ENCODE data around the gene KANSL3. TPM values are rescaled to one million over a fixed set of nuclear protein-coding genes. Genes with fewer than 3 reads are reported as not detected.

KANSL3 gene
- total and polyA plus RNA-seq, 9 of the 15 experiments (the other 6 are each of a cell fraction or from before 2014, with no cell fraction given) = 11.3 to 43.7 (median 27.9) TPM

DNA sequence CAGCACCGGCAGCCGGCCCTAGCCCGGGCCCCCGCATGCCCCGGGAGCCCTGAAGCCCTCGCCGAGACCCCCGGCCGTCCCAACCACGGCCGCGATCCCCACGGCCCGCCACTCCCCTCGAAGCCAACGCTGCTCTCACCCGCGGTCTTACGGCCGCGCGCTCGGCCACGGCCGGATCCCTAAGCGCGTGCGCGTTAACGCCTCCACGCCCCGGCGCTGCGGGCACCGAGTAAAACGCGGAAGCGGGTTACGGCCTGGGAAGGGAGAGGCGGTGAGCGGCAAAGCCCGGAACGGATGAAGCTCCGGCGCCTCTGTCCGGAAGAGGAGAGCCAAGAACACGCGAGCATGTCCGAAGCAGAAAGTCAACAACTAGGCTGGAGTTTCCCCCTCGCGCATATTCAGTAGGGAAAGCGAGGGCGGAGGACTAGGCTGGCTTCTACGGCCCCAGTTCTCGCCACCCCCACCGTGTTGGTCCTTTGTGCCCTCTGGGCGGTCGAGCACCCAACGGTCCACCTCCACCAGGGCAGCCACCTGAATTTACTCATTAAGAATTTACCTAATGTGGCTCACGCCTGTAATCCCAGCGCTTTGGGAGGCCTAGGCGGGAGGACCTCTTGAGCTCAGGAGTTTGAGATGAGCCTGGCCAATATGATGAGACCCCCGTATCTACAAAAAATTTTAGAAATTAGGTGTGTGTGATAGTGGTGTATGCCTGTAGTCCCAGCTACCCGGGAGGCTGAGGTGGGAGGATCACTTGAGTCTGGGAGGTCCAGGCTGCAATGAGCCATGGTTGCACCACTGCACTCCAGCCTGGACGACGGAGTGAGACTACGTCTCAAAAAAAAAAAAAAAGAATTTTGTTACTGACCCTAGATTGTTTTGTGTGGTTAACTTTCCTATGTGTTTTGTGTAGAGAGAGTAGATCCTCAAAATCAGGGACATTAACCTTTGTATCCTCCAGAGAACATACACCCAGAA lies at the start of gene KANSL3 (continued):
- TF ChIP-seq, protein P1, sequence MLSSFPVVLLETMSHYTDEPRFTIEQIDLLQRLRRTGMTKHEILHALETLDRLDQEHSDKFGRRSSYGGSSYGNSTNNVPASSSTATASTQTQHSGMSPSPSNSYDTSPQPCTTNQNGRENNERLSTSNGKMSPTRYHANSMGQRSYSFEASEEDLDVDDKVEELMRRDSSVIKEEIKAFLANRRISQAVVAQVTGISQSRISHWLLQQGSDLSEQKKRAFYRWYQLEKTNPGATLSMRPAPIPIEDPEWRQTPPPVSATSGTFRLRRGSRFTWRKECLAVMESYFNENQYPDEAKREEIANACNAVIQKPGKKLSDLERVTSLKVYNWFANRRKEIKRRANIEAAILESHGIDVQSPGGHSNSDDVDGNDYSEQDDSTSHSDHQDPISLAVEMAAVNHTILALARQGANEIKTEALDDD (IDR thresholded peaks at IDR 0.05) = no peak
- TF ChIP-seq FOXA3 (CRISPR knock-in tag; conservative IDR thresholded peaks at IDR 0.05 in 1 of 2, IDR thresholded peaks at IDR 0.05 in 1 of 2) = peak in 1 of 2 experiments; percentile 82; a peak in 2 of 4 replicates
- 0 out of 4 replicates have a peak, but pooled peaks of 1 of the 2 experiments have one; percentile 16 for TF ChIP-seq KDM1A (IDR thresholded peaks at IDR 0.05)
- 0 out of 2 replicates have a peak, but pooled peaks have one; percentile 64 for TF ChIP-seq KLF1 (tag; IDR thresholded peaks at IDR 0.05)
- no peak for TF ChIP-seq NFATC3 (IDR thresholded peaks at IDR 0.05)
- TF ChIP-seq TCFL5 (CRISPR knock-in tag; conservative IDR thresholded peaks at IDR 0.05) = 0 out of 2 replicates have a peak, but pooled peaks have one; percentile 17
- no peak for TF ChIP-seq ASH1L (IDR thresholded peaks at IDR 0.05; ENCODE audit: borderline replicate concordance, low read depth, partially characterized antibody)
- TF ChIP-seq, protein P2, sequence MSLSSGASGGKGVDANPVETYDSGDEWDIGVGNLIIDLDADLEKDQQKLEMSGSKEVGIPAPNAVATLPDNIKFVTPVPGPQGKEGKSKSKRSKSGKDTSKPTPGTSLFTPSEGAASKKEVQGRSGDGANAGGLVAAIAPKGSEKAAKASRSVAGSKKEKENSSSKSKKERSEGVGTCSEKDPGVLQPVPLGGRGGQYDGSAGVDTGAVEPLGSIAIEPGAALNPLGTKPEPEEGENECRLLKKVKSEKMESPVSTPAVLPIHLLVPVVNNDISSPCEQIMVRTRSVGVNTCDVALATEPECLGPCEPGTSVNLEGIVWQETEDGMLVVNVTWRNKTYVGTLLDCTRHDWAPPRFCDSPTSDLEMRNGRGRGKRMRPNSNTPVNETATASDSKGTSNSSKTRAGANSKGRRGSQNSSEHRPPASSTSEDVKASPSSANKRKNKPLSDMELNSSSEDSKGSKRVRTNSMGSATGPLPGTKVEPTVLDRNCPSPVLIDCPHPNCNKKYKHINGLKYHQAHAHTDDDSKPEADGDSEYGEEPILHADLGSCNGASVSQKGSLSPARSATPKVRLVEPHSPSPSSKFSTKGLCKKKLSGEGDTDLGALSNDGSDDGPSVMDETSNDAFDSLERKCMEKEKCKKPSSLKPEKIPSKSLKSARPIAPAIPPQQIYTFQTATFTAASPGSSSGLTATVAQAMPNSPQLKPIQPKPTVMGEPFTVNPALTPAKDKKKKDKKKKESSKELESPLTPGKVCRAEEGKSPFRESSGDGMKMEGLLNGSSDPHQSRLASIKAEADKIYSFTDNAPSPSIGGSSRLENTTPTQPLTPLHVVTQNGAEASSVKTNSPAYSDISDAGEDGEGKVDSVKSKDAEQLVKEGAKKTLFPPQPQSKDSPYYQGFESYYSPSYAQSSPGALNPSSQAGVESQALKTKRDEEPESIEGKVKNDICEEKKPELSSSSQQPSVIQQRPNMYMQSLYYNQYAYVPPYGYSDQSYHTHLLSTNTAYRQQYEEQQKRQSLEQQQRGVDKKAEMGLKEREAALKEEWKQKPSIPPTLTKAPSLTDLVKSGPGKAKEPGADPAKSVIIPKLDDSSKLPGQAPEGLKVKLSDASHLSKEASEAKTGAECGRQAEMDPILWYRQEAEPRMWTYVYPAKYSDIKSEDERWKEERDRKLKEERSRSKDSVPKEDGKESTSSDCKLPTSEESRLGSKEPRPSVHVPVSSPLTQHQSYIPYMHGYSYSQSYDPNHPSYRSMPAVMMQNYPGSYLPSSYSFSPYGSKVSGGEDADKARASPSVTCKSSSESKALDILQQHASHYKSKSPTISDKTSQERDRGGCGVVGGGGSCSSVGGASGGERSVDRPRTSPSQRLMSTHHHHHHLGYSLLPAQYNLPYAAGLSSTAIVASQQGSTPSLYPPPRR (CRISPR knock-in tag; IDR thresholded peaks at IDR 0.05; ENCODE audit: borderline replicate concordance) = peak; percentile 84; the same call in 1 of the 2 replicates
- peak; percentile 94 for TF ChIP-seq FOXK1 (CRISPR knock-in tag; IDR thresholded peaks at IDR 0.05; ENCODE audit: borderline replicate concordance)
- TF ChIP-seq HDAC1 (IDR thresholded peaks at IDR 0.05) = peak in 1 of 2 experiments; percentile 23; a peak in 1 of 4 replicates
- TF ChIP-seq RFX5 (IDR thresholded peaks at IDR 0.05; ENCODE audit: low read depth, low read length) = peak; percentile 87
- peak; percentile 84 for TF ChIP-seq NBN (IDR thresholded peaks at IDR 0.05; ENCODE audit: low read depth)
- 0 out of 2 replicates have a peak, but pooled peaks have one; percentile 31 for TF ChIP-seq RHOXF2B (CRISPR knock-in tag; conservative IDR thresholded peaks at IDR 0.05)
- TF ChIP-seq ZNF668 (CRISPR knock-in tag; IDR thresholded peaks at IDR 0.05) = no peak
- TF ChIP-seq MYC (IDR thresholded peaks at IDR 0.05; ENCODE audit: low read depth, low read length) = peak; percentile 90
- TF ChIP-seq MYC (CRISPR knock-in tag; IDR thresholded peaks at IDR 0.05; ENCODE audit: borderline replicate concordance, low read depth) = peak; percentile 81; the same call in 1 of the 2 replicates
- TF ChIP-seq MAFF (IDR thresholded peaks at IDR 0.05; ENCODE audit: low read length) = no peak

All from K562 (cell line).